OCI-LY3 (cell line): ENCODE measurements around the gene BAG1.

ENCODE experiments used
- CTCF ChIP-seq: fragments of 200-600, 300-600 bp; sonication (generic); IDR thresholded peaks from 2 replicates; pipeline ENCODE4 v1.5.1; 2014; ENCODE audit warnings: antibody characterized with exemption, low read length, low read depth
- EZH2phosphoT487 ChIP-seq: fragments of 200-600 bp; shearing (Covaris generic); IDR thresholded peaks from 2 replicates; pipeline ENCODE4 v1.6.1; 2018; ENCODE audit warnings: antibody characterized with exemption, mixed run types, low read depth

DNA sequence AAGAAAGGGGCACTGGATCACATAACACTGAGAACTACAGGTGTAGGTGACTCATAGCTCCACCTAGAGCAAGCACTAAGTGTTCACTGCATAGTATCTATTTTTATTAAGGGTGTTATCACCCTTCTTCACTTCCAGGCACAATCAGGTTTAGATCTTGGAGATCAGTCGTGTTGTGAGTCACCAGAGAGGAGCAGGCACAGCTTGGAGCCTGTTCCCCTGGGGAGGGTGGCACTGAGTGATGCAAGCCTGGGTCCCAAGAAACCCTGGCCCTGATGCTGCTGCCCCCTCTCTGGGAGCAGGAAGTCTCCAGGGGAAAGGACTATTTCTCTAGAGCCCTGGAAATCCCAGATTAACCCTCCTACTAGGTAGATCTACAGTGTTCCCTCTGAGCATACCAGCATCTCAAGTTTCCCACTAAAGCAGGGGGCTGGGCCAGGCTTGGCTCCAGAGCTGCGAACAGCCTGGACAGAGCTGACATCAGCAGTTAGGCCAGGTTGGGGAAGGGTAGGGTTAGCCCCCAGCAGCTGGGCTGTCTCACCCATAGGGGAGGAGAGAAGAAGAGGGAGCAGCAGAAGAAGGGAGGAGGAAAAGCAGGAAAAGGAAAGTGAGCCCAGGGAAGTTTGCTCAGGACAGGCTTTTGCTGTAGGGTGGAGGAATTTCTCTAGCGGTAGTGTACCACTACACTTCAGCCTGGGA lies 52.7 kb downstream of the BAG1 start:
- no peak for TF ChIP-seq CTCF
- no peak for TF ChIP-seq EZH2phosphoT487
